ENCODE measurements around the gene ETS1. TPM values are rescaled to one million over a fixed set of nuclear protein-coding genes. Genes with fewer than 3 reads are reported as not detected.

ETS1 gene
- polyA plus RNA-seq, 2 of the 4 experiments (the other 2 are of a cell fraction): 14.5 to 18.8 TPM

- Histone ChIP-seq H3K9me3 (no peaks in the 10 kb centered on the region), H3K4me2 (no peak overlapping the region), H3K4me1 (peaks cover 27% of the 10 kb centered on the region), H3K27ac (no peak overlapping the region), H3K4me3 (no peak overlapping the region)
- no peak for DNase-seq (ENCODE audit: low read depth in 1 of 2, low spot score in 1 of 2)
- ATAC-seq: no peak
- ChIA-PET POLR2A (no interaction called here), CTCF (no interaction called here)
- TF ChIP-seq RFX5 (IDR thresholded peaks at IDR 0.05) (no peak), JUN (IDR thresholded peaks at IDR 0.05) (no peak), ZNF302 (CRISPR knock-in tag; IDR thresholded peaks at IDR 0.05) (no peak), HOXB5 (CRISPR knock-in tag; IDR thresholded peaks at IDR 0.05) (no peak), CHD4 (IDR thresholded peaks at IDR 0.05; ENCODE audit: borderline replicate concordance) (no peak), TP53 (CRISPR knock-in tag; IDR thresholded peaks at IDR 0.05) (no peak), KDM1A (IDR thresholded peaks at IDR 0.05; ENCODE audit: low read depth) (no peak), MAX (IDR thresholded peaks at IDR 0.05) (no peak), CTCF (IDR thresholded peaks at IDR 0.05) (no peak), HDAC2 (IDR thresholded peaks at IDR 0.05) (no peak), PBX3 (IDR thresholded peaks at IDR 0.05) (no peak), ZFP36 (IDR thresholded peaks at IDR 0.05; ENCODE audit: borderline replicate concordance, partially characterized antibody) (no peak), REST (IDR thresholded peaks at IDR 0.05) (no peak), HMGXB4 (CRISPR knock-in tag; IDR thresholded peaks at IDR 0.05; ENCODE audit: borderline replicate concordance) (no peak), PHF8 (IDR thresholded peaks at IDR 0.05; ENCODE audit: borderline replicate concordance, low read depth) (no peak), CEBPB (IDR thresholded peaks at IDR 0.05) (no peak)
- no peak for FAIRE-seq
- 88% methylated on average over 3 of the region's 3 CpGs for WGBS (ENCODE audit: missing lambda C conversion rate)
These were observed 116.2 kb downstream of the ETS1 start for GRCh38 chr11:128471138-128471661.

- ChIA-PET CTCF (no interaction called here), POLR2A (no interaction called here)
- WGBS (ENCODE audit: missing lambda C conversion rate): 87% methylated on average over 5 of the region's 5 CpGs
- Histone ChIP-seq H3K9me3 (no peaks in the 10 kb centered on the region), H3K4me2 (no peak overlapping the region), H3K27ac (no peak overlapping the region), H3K4me3 (no peak overlapping the region), H3K4me1 (peaks cover 27% of the 10 kb centered on the region)
- DNase-seq (ENCODE audit: low read depth in 1 of 2, low spot score in 1 of 2) (no peak), ATAC-seq (no peak), FAIRE-seq (no peak)
- no peak for TF ChIP-seq RCOR1 (IDR thresholded peaks at IDR 0.05; ENCODE audit: low read depth, low read length)
- no peak for TF ChIP-seq REST (IDR thresholded peaks at IDR 0.05)
- no peak for TF ChIP-seq MAX (IDR thresholded peaks at IDR 0.05)
- TF ChIP-seq MYC (IDR thresholded peaks at IDR 0.05; ENCODE audit: borderline replicate concordance, low read length): no peak
- no peak for TF ChIP-seq PHF8 (IDR thresholded peaks at IDR 0.05; ENCODE audit: borderline replicate concordance, low read depth)
- TF ChIP-seq CBX2 (IDR thresholded peaks at IDR 0.05; ENCODE audit: borderline replicate concordance, low read depth): no peak
- TF ChIP-seq POLR2A (IDR thresholded peaks at IDR 0.05; ENCODE audit: low read length): no peak
- TF ChIP-seq NPAS2 (CRISPR knock-in tag; IDR thresholded peaks at IDR 0.05; ENCODE audit: borderline replicate concordance): no peak
- TF ChIP-seq FOXS1 (CRISPR knock-in tag; IDR thresholded peaks at IDR 0.05): no peak
- no peak for TF ChIP-seq NFE2L2 (conservative IDR thresholded peaks at IDR 0.05; ENCODE audit: low read length)
- TF ChIP-seq NR3C1 (IDR thresholded peaks at IDR 0.05): no peak
- no peak for TF ChIP-seq EHMT2 (IDR thresholded peaks at IDR 0.05; ENCODE audit: low read depth)
- TF ChIP-seq EHF (CRISPR knock-in tag; IDR thresholded peaks at IDR 0.05): no peak
These were observed 117.3 kb downstream of the ETS1 start for GRCh38 chr11:128470081-128470480.

Measured in A549 (cell line).